Vagina (tissue), 2 donors: Measurements from ENCODE around the gene FBXO38.

ENCODE experiments used
- CTCF ChIP-seq, 3 experiments: fragments of 450-650 bp in 2 of 3; fragments of 200-600 bp in 1 of 3; sonication (generic) in 1 of 3; IDR thresholded peaks; one replicate each; pipeline ENCODE4 v1.5.1; 2017 to 2019; ENCODE audit warnings: antibody characterized with exemption in 3 of 3, mild to moderate bottlenecking in 2 of 3, moderate library complexity in 2 of 3
- POLR2A ChIP-seq, 2 donors: fragments of 450-650 bp; IDR thresholded peaks; one replicate each; pipeline ENCODE4 v1.6.1; 2017; ENCODE audit warnings: antibody characterized with exemption in 2 of 2, mild to moderate bottlenecking in 2 of 2, moderate library complexity in 2 of 2

- no peak for TF ChIP-seq CTCF (IDR thresholded peaks at IDR 0.05)
- no peak for TF ChIP-seq POLR2A (IDR thresholded peaks at IDR 0.05)
Measured at GRCh38 chr5:148414833-148415232, 31.1 kb downstream of the FBXO38 start.
